ENCODE data around the gene COL5A2. TPM values are rescaled to one million over a fixed set of nuclear protein-coding genes. Genes with fewer than 3 reads are reported as not detected.
A peak's percentile ranks its signal among the peaks of the same experiment; 100 is the strongest.

The COL5A2 gene
- total and polyA plus RNA-seq, 8 donors = 11.9 to 468 (median 48.1) TPM

- Histone ChIP-seq H3K27ac (peak overlapping the region in 1 of 5 donors; percentile 5), H3K9me3 (no peaks in the 10 kb centered on the region), H3K4me1 (peaks cover 0 to 13% (median 6%) of the 10 kb centered on the region in 4 donors), H3K4me3 (no peak overlapping the region), H3K27me3 (no peaks in the 10 kb centered on the region), H3K36me3 (peaks cover 0 to 20% (median 7%) of the 10 kb centered on the region in 4 donors)
- WGBS, 5 donors = 57 to 80% (median 76%) methylated on average over 2 of the region's 2 CpGs
- DNase-seq = no peak
- TF ChIP-seq EP300 (IDR thresholded peaks at IDR 0.05) (no peak), CTCF (IDR thresholded peaks at IDR 0.05) (no peak), POLR2A (IDR thresholded peaks at IDR 0.05) (no peak), POLR2AphosphoS5 (IDR thresholded peaks at IDR 0.05) (no peak)
- intact Hi-C loops (cut with DNase I; ENCODE audit: low total_unique reads) = no loop called here
Measured at GRCh38 chr2:189083106-189083505, 96.5 kb downstream of the COL5A2 start.

- TF ChIP-seq CTCF (IDR thresholded peaks at IDR 0.05) (no peak), POLR2AphosphoS5 (IDR thresholded peaks at IDR 0.05) (no peak), EP300 (IDR thresholded peaks at IDR 0.05) (no peak), POLR2A (IDR thresholded peaks at IDR 0.05) (no peak)
- 61 to 70% (median 65%) methylated on average over 3 of the region's 3 CpGs for WGBS, 5 donors
- Histone ChIP-seq H3K4me3 (no peak overlapping the region), H3K36me3 (peaks cover 0 to 26% (median 9%) of the 10 kb centered on the region in 4 donors), H3K27ac (no peak overlapping the region), H3K9me3 (no peaks in the 10 kb centered on the region), H3K27me3 (no peaks in the 10 kb centered on the region), H3K4me1 (peaks cover 0 to 13% (median 6%) of the 10 kb centered on the region in 4 donors)
- intact Hi-C loops (cut with DNase I; ENCODE audit: low total_unique reads) = no loop called here
- peak in 1 of 2 donors; percentile 70 for DNase-seq
Measured at GRCh38 chr2:189082376-189082975, 97.1 kb downstream of the COL5A2 start.

GRCh38 chr2:189076572-189076971, 103.0 kb downstream of the COL5A2 start:
- DNase-seq = no peak
- Histone ChIP-seq H3K27ac (peak overlapping the region in 3 of 5 donors; percentile 18 to 26 (median 19)), H3K36me3 (peaks cover 3 to 63% (median 13%) of the 10 kb centered on the region in 4 donors), H3K27me3 (no peaks in the 10 kb centered on the region), H3K4me3 (no peak overlapping the region), H3K9me3 (no peaks in the 10 kb centered on the region), H3K4me1 (peaks cover 0 to 8% (median 0%) of the 10 kb centered on the region in 4 donors)
- no peak for TF ChIP-seq POLR2AphosphoS5 (IDR thresholded peaks at IDR 0.05)
- TF ChIP-seq EP300 (IDR thresholded peaks at IDR 0.05) = no peak
- TF ChIP-seq CTCF (IDR thresholded peaks at IDR 0.05) = no peak
- no peak for TF ChIP-seq POLR2A (IDR thresholded peaks at IDR 0.05)
- 58 to 70% (median 59%) methylated on average over 3 of the region's 3 CpGs for WGBS, 5 donors
- intact Hi-C loops (cut with DNase I; ENCODE audit: low total_unique reads) = no loop called here

GRCh38 chr2:189076120-189076519, 103.4 kb downstream of the COL5A2 start:
- no peak for TF ChIP-seq EP300 (IDR thresholded peaks at IDR 0.05)
- no peak for TF ChIP-seq POLR2AphosphoS5 (IDR thresholded peaks at IDR 0.05)
- TF ChIP-seq CTCF (IDR thresholded peaks at IDR 0.05) = no peak
- TF ChIP-seq POLR2A (IDR thresholded peaks at IDR 0.05) = no peak
- Histone ChIP-seq H3K9me3 (no peaks in the 10 kb centered on the region), H3K27me3 (no peaks in the 10 kb centered on the region), H3K4me1 (peaks cover 0 to 8% (median 0%) of the 10 kb centered on the region in 4 donors), H3K27ac (no peak overlapping the region), H3K4me3 (no peak overlapping the region), H3K36me3 (peaks cover 4 to 67% (median 17%) of the 10 kb centered on the region in 4 donors)
- DNase-seq = no peak
- intact Hi-C loops (cut with DNase I; ENCODE audit: low total_unique reads) = no loop called here
- WGBS, 5 donors = 57 to 85% (median 74%) methylated on average over 3 of the region's 3 CpGs

Data from stomach (tissue), 9 donors.